ENCODE data around the gene SHROOM4. TPM values are rescaled to one million over a fixed set of nuclear protein-coding genes. Genes with fewer than 3 reads are reported as not detected.

Gene SHROOM4
- total and polyA plus RNA-seq, 2 of the 13 experiments (the other 11 are each of a cell fraction or from before 2014, with no cell fraction given) = 0.08 to 0.18 TPM

DNA sequence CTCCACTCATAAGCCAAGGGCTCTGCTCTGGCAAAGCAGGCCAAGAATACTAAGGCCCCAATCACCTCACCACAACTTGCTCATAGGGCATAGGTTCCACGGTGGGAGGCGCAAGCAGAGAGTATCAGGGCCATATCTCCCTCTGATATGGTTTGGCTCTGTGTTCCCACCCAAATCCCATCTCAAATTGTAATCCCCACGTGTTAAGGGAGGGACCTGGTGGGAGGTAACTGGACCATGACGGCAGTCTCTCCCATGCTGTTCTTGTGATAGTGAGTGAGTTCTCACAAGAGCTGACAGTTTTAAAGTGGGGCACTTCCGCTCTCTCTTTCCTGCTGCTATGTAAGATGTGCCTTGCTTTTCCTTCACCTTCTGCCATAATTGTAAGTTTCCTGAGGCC lies 88.7 kb downstream of the SHROOM4 start (continued):
- TF ChIP-seq, protein P1, sequence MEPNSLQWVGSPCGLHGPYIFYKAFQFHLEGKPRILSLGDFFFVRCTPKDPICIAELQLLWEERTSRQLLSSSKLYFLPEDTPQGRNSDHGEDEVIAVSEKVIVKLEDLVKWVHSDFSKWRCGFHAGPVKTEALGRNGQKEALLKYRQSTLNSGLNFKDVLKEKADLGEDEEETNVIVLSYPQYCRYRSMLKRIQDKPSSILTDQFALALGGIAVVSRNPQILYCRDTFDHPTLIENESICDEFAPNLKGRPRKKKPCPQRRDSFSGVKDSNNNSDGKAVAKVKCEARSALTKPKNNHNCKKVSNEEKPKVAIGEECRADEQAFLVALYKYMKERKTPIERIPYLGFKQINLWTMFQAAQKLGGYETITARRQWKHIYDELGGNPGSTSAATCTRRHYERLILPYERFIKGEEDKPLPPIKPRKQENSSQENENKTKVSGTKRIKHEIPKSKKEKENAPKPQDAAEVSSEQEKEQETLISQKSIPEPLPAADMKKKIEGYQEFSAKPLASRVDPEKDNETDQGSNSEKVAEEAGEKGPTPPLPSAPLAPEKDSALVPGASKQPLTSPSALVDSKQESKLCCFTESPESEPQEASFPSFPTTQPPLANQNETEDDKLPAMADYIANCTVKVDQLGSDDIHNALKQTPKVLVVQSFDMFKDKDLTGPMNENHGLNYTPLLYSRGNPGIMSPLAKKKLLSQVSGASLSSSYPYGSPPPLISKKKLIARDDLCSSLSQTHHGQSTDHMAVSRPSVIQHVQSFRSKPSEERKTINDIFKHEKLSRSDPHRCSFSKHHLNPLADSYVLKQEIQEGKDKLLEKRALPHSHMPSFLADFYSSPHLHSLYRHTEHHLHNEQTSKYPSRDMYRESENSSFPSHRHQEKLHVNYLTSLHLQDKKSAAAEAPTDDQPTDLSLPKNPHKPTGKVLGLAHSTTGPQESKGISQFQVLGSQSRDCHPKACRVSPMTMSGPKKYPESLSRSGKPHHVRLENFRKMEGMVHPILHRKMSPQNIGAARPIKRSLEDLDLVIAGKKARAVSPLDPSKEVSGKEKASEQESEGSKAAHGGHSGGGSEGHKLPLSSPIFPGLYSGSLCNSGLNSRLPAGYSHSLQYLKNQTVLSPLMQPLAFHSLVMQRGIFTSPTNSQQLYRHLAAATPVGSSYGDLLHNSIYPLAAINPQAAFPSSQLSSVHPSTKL (CRISPR knock-in tag; IDR thresholded peaks at IDR 0.05) = no peak
- TF ChIP-seq BRD4 (CRISPR knock-in tag; IDR thresholded peaks at IDR 0.05) = no peak

- no peak for DNase-seq (ENCODE audit: low spot score)
- no peak for TF ChIP-seq MTF1 (CRISPR knock-in tag; IDR thresholded peaks at IDR 0.05)
- no peak for TF ChIP-seq ZNF605 (CRISPR knock-in tag; IDR thresholded peaks at IDR 0.05)
- TF ChIP-seq, protein P2, sequence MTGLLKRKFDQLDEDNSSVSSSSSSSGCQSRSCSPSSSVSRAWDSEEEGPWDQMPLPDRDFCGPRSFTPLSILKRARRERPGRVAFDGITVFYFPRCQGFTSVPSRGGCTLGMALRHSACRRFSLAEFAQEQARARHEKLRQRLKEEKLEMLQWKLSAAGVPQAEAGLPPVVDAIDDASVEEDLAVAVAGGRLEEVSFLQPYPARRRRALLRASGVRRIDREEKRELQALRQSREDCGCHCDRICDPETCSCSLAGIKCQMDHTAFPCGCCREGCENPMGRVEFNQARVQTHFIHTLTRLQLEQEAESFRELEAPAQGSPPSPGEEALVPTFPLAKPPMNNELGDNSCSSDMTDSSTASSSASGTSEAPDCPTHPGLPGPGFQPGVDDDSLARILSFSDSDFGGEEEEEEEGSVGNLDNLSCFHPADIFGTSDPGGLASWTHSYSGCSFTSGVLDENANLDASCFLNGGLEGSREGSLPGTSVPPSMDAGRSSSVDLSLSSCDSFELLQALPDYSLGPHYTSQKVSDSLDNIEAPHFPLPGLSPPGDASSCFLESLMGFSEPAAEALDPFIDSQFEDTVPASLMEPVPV (CRISPR knock-in tag; IDR thresholded peaks at IDR 0.05) = no peak
- TF ChIP-seq ZKSCAN8 (CRISPR knock-in tag; IDR thresholded peaks at IDR 0.05; ENCODE audit: borderline replicate concordance) = no peak
- TF ChIP-seq GABPA (IDR thresholded peaks at IDR 0.05; ENCODE audit: low read depth, low read length) = no peak
- TF ChIP-seq GABPA (CRISPR knock-in tag; IDR thresholded peaks at IDR 0.05; ENCODE audit: low read depth) = no peak
- TF ChIP-seq ZNF543 (CRISPR knock-in tag; IDR thresholded peaks at IDR 0.05) = no peak
- TF ChIP-seq BCL3 (CRISPR knock-in tag; IDR thresholded peaks at IDR 0.05) = no peak
- no peak for TF ChIP-seq LRRFIP1 (CRISPR knock-in tag; conservative IDR thresholded peaks at IDR 0.05)
Observed at GRCh38 chrX:50723006-50723405, 91.0 kb downstream of the SHROOM4 start.

More at GRCh38 chrX:50723006-50723405, 91.0 kb downstream of the SHROOM4 start:
- ChIA-PET CTCF (ENCODE audit: low intra/inter-chr PET ratio, low total read pairs) (no interaction called here), POLR2A (no interaction called here)
- BruUV-seq (replicated peaks) = no TSS peak
- Histone ChIP-seq H4K20me1 (ENCODE audit: insufficient read depth, low read length) (no peaks in the 10 kb centered on the region), H2AFZ (ENCODE audit: low read length) (no peak overlapping the region), H3K4me2 (ENCODE audit: low read depth, low read length) (no peak overlapping the region), H3K4me1 (ENCODE audit: insufficient read depth, low read length) (no peaks in the 10 kb centered on the region), H3K36me3 (replicated peaks in 1 of 2; ENCODE audit: control insufficient read depth in 1 of 2, insufficient read depth in 2 of 2, low read length in 2 of 2) (no peaks in the 10 kb centered on the region), H3K9me3 (ENCODE audit: low read length) (no peaks in the 10 kb centered on the region), H3K4me3 (replicated peaks in 1 of 3; ENCODE audit: insufficient read depth in 1 of 3, low read depth in 2 of 3, low read length in 3 of 3) (no peak overlapping the region), H3K27me3 (ENCODE audit: control insufficient read depth in 1 of 2, insufficient read depth in 2 of 2, low read length in 2 of 2) (no peaks in the 10 kb centered on the region), H3K79me2 (ENCODE audit: insufficient read depth, low read length) (no peaks in the 10 kb centered on the region), H3K27ac (ENCODE audit: extremely low read length, insufficient read depth, low read length) (no peak overlapping the region), H3K9ac (ENCODE audit: insufficient read depth, low read depth, low read length) (no peak overlapping the region)
- intact Hi-C loops (cut with micrococcal nuclease; ENCODE audit: unreplicated experiment) (no loop called here), in situ Hi-C loops (cut with HindIII; ENCODE audit: extremely low pct_ligation_motif_present, low pct_unique_long_range_greater_than_20kb) (no loop called here)
- ATAC-seq (no peak), FAIRE-seq (no peak)
- 70% methylated on average over 1 of the region's 1 CpG for WGBS (ENCODE audit: low lambda C conversion rate)

Measured in HepG2 (cell line).